Measurements from ENCODE around the gene ATP13A4.
"Not testable (repeated sequence)": the region's sequence is repeated elsewhere in the genome, so short reads cannot be mapped to it uniquely, and the experiment has no call there.

ATP13A4 gene

DNA sequence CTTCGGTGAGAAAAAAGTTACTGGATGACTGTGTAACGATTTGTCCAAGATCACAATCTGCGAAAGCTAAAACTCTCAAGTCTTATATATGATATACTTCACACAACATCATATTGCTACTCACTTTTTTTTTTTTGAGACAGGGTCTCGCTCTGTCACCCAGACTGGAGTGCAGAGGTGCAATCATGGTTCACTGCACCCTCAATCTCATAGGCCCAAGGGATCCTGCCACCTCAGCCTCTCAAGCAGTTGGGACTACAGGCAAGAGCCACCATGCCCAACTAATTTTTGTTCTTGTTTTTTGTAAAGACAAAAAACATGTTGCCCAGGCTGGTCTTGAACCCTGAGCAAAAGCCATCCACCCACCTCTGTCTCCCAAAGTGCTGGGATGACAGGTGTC is 5.4 kb upstream of the ATP13A4 start:
- DNase-seq, result no peak

DNA sequence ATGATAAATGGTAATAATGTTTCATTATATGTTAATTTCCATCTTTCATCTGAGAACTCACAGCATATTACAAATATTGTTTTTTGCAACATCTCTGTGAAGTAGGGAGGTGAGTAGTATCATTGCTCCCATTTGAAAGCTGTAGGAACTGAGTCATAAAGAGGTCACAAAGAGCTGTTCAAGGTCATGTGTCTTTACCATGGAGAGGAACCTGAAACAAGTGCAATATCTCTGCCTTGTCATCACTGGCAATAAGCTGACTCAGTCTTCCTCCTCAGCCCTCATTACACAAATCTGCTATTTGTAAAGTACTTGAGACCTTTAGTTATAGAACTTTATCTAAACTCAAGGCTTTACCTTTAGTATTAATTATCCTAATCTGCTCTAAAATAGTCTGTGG is 4.4 kb upstream of the ATP13A4 start:
- no peak for DNase-seq

DNA sequence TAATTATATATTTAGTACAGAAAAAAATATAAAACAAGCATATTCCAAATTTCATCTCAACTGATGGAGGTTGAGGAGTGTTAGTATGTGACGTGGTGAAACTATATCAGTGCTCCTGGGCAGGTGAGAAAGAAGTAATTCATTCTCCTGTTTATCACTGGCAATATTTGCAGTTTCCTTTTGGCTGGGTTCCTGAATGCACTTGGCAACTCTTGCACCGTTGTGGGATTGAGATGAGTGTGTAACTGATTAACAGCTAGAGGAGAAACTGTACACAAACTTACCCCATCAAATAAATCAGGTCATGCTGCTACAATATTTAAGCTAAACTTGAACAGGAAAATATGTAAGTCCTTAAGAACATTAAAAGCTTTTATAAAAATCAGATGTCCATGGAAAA is 2.1 kb upstream of the ATP13A4 start:
- no peak for DNase-seq

DNA sequence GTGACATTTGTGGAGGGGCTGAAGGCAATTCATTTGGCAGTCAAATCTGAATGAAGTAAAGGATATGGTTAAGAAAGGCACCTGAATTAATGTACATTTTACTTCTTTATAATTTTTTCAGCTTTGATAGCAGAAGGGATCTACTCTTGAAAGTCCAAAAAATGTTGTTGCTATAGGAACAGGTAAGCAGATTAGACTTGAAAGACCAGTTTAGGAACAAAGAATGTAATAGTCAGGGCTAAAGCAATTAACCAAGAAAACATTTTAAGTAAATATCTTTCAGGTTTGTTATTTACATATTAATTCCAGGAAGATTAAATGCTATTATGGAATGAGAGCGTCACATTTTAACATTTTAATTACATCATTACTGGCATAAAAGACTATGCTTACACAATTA is 1.1 kb downstream of the ATP13A4 start:
- DNase-seq, result no peak

DNA sequence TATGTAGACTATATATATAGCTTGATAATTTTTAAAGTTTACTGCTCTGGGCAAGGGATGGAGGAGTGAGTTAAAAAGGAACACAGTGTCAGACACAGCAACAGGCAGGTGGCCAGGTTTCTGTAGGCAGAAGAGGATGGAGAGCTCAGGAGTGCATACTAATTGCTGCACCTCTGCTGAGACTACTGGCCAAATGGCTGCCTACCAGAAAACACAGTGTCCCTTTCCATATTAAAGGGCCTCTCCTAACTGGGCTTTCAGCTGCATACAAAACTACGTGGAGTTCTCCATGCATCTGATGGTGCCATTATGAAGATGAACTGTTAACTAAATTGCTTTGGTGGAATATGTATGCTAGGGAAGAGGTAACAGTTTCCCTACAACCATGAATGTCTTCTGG is 1.8 kb downstream of the ATP13A4 start:
- DNase-seq, result no peak

DNA sequence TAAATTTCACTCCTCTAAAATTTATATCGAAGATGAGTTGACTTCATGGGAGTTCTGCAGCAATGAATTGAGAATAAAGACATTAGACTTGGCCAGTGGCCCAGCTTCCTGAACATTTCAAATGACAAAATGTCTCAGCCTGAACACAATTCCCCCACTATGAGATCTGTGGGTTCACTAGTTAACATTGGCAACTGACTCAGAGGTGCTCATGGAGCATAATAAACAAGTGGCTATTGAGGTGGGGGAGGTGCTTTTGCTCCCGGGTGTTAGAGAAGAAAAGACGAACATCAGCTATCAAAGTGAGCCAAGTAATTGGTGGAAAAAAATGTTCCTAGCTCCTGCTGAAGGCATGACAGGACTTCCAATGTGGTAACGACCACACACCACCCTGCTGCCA is 6.3 kb downstream of the ATP13A4 start:
- DNase-seq, result no peak

DNA sequence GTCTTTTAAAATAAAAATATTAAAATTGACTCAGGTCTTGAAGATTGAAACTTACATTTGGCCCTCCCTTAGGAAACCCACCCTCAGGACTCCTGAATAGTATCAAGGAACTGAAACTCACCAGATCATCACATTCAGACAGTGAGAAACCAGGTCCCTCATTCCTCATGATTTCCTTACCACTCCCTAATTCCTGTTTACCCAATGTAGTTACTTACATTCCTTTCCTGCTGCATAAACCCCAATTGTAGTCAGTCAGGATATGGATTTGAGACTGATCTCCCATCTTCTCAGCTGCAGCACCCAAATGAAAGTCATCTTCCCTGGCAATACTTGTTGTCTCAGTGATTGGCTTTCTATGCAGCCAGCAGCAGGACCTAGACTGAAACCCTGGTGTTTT is 8.6 kb downstream of the ATP13A4 start:
- DNase-seq, result no peak

DNA sequence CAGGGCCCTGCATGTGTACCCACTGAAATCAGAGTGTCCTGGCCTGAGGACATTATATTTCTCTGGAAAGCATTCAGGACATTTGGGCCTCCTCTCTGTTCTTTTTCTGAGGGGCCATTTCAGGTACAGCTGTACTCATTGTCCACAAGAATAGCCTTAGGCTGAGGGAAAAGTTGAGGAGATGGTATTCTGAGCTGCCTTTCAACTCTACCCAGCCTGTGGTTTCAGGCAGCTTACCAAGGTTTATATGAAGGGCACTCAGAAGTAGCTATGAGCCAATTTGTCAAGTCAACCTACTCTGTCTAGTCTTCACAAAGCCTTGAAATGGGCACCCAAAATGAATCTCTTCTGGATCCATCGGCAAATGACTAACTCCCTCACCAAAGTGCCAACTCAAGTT is 9.4 kb downstream of the ATP13A4 start:
- DNase-seq, result no peak

DNA sequence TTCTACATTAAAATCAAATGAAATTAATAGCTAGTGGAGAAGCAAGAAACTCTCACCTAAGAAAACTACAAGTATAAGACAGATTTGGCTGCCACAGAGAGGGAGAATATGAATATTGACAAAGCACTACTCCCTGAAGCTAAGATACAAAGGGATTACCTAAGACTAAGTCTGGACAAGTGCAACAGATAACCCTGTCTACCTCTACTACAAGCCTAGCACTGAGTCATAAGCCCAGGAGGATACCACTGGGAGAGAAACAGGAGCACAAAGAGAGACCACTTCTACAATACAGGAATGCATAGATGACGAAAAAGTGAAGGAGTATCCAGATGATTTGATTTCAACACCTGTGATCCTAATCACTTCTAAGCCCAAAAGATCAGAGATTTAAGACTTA is 10.4 kb downstream of the ATP13A4 start:
- DNase-seq, result no peak

DNA sequence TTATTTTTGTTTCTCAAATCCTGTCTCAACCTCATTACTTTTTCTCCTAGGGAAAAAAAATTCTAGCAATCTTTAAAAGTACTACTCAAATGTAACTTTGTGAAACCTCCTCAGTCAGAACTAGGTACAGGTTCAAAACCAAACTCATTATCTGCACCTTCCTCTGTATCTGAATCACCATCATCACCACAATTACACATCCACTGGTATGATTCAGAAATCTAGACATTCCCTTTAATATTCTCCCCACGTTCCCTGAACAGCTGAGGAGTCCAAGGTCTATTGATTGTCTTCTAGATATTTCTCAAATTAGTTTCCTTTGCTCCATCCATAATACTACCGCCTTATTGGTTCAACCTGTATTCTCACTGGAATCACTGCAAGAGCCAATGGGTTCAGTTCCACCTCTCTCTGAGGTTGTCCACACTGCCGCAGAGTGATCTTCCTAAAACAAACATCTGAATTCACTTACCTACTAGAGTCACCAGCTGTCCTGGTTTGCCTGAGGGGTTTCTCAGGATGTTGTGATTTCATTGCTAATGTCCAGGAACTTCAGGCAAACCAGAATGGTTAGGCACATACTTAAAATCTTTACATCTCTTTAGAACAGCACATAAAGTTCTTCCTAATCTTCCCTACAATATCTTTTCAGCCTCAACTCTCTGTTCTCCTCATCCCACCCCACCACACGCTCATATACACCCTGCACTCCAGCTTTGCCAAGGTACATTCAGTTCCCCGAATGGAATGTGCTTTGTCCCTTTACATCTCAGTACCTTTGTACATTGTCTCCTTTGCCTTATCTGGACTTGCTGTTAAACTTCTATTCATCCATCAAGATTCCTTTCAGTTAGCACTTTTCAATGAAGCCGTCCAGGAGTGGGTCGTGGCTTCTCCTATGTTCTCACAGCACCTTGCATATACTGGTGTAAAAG is 24.2 kb downstream of the ATP13A4 start:
- no peak for DNase-seq

DNA sequence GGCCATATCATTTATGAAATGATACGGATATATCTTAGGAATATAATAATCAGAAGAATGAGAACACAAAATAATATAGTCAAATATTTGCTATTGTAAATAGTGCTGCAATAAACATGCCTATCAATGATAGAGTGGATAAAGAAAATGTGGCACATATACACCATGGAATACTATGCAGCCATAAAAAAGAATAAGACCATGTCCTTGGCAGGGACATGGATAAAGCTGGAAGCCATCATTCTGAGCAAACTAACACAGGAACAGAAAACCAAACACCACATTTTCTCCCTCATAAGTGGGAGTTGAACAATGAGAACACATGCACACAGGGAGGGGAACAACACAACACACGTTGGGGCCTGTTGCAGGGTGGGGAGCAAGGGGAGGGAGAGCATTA is 28.6 kb downstream of the ATP13A4 start:
- not testable (repeated sequence) for DNase-seq

DNA sequence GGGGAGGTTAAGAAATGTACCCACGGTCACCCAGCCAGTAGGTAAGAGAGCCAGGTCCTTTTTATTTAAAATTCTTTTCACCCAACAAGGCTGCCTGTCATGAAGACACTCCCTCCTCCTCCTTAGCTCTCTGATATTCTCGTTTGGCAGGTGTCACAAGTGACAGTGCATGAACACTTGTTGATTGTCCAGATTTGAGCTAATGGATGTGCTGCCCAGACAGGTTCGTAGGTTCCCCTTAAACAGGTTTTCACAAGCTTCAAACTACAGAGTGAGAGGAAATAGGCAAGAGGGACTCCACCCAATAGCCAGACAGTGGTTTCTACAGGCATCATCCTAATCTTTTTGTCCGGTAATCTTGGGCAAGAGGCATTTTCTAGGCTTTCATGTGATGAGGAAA is 32.2 kb downstream of the ATP13A4 start:
- DNase-seq, result no peak

DNA sequence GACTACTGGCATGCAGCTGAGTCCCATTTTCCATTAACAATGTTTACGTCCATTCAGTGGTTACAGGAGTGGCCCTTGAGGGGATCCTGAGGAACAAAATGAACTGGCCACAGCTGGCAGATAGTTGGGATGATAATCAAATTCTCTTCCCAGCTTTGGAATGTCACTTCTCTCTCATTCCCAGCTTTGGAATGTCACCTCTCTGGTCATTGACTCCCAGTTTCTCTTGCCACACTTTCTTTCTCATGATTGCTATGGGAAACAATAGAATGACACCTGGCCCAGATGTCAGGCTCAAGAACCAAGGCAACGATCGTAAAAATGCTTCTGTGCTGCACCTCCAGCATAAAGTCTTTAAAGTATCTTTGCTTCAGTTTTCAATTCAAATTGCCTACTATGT is 34.0 kb downstream of the ATP13A4 start:
- no peak for DNase-seq

DNA sequence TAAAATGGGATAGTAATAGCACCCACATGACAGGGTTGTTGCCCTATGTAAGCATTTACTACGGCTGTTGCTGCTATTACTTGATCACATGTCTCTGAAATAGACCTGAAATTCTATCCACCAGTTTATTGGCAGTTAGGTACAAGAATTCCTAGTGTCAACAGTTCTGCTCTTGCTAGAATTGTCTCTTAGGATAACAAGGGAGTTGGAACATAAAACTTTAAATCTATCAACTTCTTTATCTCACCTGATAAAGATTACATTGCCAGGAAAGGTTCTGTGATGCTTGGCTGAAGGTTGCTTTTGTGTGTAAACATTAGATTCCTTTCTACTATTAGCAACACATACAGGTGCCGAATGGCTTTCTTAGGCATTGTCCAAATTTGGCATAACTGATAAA is 38.7 kb downstream of the ATP13A4 start:
- no peak for DNase-seq

DNA sequence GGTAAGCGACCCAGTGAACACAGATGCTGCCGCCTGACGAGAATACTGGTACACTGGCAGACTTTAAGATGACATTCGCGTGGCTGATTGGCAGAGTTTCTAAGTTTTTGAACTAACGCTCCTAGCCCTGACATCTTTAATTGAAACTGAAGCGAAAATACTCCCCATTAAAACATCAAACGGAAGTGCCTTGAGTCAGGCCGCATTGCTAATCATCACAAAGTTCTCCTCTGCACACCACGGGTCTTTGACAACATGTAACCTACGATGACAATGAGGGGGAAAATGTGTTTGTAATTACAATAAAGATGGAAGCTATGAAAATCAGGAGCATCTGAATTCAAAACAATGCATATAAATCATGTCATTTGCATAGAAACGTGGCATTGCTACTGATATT is 44.5 kb downstream of the ATP13A4 start:
- no peak for DNase-seq

DNA sequence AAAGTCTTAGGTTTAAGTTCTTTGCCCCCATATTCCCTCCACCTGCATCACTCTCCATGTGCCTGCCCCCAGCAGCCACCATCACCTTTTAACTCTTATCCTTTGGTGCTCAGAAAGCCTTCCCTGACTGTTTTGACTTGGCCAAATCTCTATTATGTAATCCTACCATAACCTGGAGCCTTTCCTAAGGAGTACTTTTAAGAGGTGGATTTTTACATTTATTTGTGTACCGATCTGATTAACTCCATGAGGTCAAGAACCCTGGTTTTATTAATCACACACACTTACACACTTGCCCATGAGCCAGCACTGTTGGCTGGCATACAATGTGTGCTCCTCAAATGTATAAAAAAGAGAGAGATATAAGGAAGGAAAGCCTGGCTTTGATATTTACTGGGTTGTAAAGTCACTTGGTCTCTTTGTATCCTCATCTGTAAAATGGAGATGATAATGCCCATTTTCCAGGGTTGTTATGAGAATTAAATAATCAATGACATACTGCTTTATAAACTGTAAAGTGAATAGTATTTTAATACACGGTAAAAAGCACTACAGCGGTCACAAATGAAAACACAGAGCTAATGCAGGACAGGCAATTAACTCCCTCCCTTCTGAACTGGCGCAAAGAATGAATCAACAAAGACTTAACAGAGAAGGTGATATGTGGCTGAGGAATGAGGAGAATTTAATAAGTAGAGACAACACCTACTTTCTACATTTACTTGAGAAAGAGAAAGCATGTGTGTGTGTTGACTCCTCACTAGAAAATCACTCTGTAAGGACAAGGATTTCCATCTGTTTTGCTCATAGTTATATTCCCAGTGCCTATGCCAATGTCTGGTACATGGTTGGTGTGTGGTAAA is 45.4 kb downstream of the ATP13A4 start:
- no peak for DNase-seq

DNA sequence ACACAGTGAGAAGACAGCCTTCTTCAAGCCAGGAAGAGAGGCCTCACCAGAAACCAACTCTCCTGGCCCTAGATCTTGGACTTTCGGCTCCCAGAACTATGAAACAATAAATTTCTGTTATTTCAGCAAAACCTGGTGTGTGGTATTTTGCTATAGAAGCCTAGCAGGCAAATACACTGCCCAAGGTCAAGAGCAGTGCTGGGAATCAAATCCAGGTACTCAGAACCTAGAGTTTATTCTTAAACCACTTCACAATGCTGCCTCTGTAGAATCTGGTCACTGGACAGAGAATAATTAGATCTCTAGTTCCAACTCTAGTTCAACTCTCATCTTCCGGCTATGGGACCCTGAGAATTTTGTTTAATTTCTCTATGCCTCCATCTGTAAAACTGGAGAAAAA is 46.6 kb downstream of the ATP13A4 start:
- no peak for DNase-seq

DNA sequence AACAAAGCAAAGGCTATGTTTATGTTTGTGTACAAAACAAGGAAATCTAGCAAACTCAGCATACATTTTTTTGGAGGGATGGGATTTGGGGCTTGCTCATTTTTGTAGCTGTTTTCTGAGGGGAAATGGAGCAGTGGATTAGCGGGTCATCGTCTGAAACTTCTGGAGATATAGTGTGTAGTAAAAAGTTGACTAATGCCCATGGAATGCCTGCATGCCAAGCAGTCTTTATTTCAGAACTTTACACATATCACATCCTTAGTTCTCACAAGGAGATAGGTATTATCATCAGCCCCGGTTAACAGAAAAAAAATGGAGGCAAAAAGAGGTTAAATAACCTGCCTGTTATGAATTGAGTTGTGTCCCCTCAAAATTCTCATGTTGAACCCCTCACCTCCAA is 47.1 kb downstream of the ATP13A4 start:
- DNase-seq, result no peak

DNA sequence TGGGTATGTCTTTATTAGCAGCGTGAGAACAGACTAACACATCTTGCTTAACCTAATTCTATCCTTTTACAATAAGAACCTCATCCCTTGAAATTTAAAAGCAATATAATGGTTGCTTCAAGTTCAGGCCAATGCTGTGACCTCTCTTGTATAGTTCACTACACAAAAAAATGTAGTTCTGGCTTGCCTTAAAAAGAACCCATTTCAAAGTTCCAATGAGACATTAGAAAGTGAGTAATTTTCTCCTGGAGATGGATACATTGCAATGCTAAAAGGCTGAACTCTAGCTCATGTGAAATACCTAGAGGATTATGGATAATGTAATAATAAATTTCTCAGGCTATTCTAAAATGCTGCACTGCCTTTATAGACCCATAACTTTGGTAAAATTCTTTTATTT is 47.8 kb downstream of the ATP13A4 start:
- DNase-seq, result no peak

DNA sequence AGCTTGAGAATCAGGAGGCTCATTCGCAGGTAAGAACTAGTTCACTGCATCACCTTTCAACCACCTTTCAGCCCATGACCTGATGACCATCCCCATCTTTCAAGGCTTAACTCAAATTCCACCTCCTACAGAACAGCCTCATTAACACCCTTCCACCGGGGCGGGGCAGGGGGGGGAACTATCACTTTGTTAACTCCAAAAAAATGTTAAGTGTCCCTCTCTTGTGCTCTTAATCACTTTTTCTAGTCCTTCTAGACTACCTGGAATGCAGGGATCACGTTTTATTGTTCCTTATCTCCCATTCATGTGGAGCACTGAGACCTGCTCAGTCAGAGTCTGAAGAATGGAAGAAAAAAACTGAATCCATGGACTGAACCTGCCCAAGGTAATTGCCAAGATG is 51.8 kb downstream of the ATP13A4 start:
- DNase-seq, result no peak

DNA sequence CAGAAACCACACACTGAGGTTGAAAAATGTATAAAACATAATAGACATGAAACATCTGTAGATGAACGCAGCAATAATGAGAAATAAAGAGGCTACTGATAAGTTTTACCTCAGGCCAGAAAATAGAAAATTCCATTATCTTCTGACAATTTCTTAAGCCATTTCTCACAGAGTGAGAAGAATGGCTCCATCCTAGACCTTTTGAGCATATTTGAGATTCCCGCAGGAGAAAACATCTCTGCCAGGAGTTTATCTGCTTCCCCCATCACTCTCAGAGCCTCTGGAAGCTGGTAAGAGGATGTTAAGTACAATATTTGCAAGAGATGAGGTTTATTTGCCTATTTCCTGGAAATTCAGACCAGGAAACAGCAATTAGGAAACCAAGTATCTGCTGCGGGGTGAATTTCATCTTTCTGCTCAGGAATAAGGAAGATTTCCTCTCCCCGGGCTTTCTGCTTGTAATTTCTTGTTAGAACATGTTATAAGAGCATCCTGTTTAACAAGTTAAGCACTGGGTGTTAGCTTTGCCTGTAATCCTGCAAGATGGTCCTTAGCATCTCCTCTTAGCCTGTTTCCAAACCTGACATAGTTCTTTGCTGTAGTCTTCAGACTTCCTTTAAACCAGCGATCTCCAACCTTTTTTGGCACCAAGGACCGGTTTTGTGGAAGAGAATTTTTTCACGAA is 54.8 kb downstream of the ATP13A4 start:
- no peak for DNase-seq

DNA sequence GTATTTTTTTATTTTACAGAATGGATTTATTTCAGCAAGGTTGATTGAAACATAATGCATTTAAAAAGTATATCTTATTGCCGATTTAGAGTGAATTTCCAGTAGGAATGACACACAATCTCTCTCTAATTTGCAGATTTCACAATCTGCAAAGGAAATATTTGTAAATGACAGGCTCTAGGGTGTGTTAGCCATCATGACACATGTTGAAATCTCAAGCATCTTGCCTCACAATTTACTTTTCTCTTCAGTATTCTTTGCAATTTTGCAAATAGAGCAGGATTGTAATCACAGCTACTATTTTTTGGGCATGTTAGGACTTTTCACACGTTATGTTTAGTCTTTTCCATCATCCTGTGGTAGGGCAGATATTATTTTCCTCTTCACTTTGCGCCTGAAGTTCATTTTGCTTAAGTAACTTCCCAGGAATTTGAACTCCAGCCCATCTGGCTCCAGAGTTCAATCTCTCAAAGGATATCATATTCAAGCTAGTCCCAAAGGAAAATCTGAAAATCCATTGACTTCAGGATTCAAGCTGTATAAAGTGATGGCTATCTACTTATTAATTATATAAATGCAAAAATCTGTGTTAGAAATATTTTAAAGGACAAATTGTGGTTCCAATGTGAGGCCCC is 55.4 kb downstream of the ATP13A4 start:
- no peak for DNase-seq

DNA sequence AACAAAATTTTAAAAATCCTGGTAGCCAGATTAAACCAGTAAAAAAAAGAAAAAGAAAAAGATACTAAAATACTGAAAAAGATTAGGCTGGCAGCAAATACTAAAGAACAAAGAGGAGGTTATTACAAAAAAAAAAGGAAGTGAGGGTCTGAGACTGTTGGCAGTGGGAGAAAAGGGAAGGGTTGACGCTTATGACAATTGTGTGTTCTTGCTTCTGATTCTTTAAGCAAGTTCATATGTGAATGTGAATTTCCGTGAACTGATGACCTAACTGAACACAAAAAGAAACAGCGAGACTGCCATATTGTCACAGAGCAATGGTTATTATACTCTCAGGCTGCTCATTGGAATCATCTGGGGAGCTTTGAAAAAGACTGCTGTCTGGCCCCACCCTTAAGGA is 56.5 kb downstream of the ATP13A4 start:
- no peak for DNase-seq
